ENCODE data around the gene L2HGDH.
A peak's percentile ranks its signal among the peaks of the same experiment; 100 is the strongest.
"Not testable (repeated sequence)": the region's sequence is repeated elsewhere in the genome, so short reads cannot be mapped to it uniquely, and the experiment has no call there.

Gene L2HGDH

DNA sequence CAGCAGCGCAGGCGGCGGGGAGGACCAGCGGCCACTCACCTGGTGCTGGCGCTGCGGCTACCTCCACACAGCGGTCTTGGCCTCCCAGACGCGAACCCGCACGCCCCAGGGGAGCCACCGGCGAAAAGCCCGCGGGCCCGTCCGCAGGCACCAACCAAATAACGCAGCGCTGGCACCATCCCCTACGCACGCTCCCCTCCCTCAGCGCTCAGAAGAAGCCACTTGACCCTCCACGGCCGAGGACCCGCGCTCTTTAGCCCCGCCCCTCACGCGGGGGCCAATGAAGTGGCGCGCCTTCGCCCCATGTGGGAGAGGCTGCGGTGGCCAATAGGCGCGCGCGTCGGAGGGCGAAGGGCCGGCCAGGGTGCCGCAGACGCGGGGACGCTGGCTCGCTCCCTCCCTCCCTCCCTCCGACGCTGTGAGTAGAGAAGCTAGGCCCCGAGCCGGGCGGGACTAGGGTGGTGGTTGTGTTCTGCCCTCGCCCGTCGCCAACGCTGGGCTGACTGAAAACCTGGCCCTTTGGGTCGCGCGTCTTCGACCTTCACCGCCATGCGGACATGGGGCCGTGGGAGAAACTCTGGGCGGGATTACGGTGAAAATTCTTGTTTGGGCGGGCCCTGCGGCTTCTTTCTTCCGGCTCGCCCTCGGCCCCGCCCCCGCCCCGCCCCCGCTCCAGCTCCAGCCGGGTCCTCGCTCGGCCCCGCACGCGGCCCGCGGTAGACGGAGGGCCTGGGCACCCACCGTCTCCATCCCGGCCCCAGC, at the start of gene L2HGDH, which contains the start of gene DMAC2L:
Gene L2HGDH, minus strand, starts transcription at position 258 of the 762 bp plus-strand sequence. Its CDS starts 79 bp downstream, at position 179.
Gene DMAC2L, plus strand, starts transcription at position 353 of the 762 bp plus-strand sequence. CDS start 9,164 bp downstream, outside the sequence.
- DNase-seq = peak; percentile 88 to 99 (median 93)
- intact Hi-C loops (cut with DNase I) = loop anchor here (2.0 to 10.0 kb wide), 3 partner anchors 81 to 463 kb away; partner anchors contain the start of genes MAP4K5 and SOS2

DNA sequence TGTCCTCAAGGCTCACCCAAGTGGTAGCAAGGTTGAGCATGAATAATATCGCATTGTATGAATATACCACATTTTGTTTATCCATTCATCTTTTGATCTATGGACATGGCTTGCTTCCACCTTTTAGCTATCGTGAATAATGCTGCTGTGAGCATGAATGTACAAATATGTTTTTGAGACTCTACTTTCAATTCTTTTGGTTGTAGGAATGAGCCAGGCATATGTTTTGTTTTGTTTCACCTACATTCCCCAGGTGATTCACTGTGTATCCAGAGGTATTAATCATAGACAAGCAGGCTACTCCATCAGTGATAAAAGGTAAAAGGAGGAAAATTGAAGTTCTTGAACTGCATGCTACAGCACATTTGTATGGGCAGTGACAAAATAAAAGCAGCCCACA, 48.8 kb upstream of the L2HGDH start:
- DNase-seq = no peak
- intact Hi-C loops (cut with DNase I) = no loop called here

DNA sequence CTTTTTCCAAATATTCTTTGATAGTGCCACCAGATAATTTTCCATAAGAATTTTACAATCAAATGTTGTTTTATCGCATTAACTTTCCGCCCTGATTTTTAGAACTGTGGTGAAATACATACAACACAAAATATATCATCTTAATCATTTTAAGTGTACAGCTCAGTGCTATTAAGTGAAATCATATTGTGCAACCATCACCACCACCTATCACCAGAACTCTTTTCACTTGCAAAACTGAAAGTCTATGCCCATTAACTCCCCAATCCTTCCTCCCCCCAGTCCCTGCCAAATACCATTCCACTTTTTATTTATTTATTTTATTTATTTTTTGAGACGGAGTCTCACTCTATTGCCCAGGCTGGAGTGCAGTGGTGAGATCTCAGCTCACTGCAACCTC, 48.1 kb upstream of the L2HGDH start:
- DNase-seq = no peak
- intact Hi-C loops (cut with DNase I) = no loop called here

DNA sequence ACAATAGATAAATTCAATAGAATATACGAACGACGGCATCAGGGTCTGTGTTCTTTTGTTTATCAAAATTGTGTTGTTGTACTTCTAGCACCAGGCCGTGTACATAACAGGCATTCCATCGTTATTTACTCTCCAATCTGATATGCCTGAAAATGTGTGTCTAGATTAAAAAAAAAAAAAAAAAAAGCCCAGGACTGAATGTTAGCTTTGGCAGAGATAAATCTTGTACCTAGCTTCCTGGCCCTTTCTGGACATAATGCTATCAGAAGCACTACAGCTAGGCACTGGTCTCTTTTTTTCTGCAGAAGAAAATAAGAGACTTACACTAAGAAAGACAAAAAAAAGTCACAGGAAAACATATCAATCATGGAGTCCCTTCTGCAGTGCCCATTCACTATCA, 47.6 kb upstream of the L2HGDH start:
- intact Hi-C loops (cut with DNase I) = no loop called here
- DNase-seq = no peak

DNA sequence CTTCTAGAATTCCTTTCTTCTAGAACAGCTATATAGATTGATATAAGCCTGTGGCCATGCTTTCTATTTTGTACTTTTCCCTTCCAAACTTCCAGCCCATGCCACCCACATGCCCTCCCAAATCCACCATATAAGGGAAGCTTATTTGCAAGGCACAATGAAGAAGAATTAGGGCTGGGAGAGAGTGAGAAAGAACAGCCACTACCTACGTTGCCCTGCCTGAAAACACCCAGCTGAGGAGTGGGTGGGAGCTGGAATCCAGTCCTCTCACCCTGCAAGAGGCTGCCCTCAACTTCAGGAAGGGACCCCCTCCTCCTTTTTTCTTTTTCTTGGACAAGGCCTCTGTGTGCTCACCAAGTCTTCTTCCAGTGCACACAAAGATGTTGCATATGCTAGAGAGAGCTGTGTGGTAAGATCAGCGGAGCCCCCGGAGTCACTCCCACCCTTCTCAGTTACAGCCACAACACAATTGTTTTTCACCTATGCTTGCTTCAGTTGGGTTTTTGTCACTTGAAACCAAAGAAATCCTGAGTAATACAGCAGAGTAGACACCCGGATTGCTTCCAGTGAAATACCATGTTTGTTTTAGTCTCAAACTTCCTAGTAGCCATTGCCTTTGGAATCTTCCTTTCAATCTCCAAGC, 45.8 kb upstream of the L2HGDH start:
- intact Hi-C loops (cut with DNase I) = no loop called here
- DNase-seq = peak in 3 of 10 donors; percentile 49 to 86 (median 79)

DNA sequence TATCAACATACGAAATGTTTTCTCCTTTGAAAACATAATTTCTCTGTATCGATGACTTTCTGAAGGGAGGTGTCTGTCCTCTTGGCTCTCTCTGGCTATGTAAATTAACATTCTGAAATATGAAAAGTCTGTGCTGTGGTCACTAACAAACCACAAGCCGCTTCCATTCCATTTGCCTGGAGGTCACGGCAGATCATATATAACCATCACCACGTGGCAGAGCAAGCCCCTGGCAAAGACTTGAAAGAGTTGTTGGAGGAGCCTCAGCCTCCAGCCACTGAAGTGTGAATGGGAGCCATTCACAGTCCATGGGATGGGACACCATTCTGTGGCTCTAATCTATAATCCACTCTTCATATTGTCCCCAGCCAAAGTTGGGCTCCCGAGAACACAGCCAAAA, 45.1 kb upstream of the L2HGDH start:
- intact Hi-C loops (cut with DNase I) = no loop called here
- no peak for DNase-seq

DNA sequence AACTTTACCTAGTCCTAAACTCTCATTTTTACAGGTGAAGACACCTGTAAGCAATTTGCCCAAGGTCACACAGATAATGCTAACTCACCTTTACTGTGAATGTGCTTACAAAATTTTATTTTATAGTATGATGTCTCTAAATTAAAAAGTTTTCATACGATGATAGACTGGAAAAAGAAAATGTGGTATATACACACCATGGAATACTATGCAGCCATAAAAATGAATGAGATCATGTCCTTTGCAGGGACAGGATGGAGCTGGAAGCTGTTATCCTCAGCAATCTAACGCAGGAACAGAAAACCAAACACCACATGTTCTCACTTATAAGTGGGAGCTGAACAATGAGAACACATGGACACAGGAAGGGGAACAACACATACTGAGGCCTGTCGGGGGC, 44.3 kb upstream of the L2HGDH start:
- intact Hi-C loops (cut with DNase I); DNase-seq: not testable (repeated sequence)

DNA sequence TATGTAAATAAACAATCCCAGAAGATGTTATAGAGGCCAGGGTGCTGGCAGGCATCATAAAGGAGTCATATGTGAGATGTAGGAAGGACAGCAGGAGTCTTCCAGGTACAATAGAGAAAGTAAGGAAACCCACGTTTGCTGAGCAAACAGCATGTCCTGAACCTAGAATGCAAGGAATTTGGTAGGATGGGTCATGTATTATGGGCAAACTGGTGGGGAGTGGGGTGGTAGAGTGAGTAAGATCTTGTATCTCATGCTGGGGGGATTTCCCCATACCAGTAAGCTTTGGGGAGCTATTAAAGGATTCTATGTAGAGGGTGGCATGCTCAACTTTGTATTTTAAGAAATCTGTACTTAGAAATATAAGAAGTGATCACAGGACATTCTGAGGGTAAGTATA, 43.7 kb upstream of the L2HGDH start:
- intact Hi-C loops (cut with DNase I) = no loop called here
- no peak for DNase-seq

DNA sequence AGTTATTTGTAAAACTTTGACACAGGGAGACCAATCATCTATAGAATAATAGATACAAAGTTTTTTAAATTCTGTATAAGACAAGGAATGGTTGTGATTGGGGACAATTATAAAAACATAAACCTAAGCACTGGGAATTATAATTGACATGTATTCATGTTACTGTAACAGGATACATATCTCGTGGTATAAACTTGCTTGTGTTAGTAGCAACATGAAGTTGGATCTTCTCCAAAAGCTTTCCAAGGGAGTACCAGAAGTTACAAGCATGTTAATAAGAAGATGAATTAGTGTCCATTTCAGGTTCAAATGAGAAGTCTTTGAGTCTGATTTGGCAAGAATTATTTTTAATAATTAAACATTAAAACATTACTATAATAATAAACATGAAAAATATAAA, 42.5 kb upstream of the L2HGDH start:
- intact Hi-C loops (cut with DNase I) = no loop called here
- no peak for DNase-seq

DNA sequence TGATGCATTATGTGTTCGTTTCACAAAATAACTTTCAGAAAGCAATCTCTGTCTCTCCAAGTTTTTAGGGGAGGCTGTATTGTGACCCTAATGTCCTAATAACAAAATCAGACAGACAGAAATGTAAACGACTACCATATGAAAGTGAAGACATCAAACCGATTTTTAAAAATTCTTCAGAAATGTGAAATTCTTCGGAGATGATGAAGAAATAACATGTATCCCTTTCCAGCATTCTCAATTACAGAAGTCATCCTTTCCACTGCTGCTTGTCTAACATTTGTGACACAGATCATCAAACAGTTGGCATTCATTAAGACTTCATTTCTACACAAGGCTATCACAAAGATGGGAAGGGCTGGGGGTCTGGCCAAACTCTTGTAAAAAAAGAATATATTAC, 41.1 kb upstream of the L2HGDH start:
- intact Hi-C loops (cut with DNase I) = no loop called here
- no peak for DNase-seq

DNA sequence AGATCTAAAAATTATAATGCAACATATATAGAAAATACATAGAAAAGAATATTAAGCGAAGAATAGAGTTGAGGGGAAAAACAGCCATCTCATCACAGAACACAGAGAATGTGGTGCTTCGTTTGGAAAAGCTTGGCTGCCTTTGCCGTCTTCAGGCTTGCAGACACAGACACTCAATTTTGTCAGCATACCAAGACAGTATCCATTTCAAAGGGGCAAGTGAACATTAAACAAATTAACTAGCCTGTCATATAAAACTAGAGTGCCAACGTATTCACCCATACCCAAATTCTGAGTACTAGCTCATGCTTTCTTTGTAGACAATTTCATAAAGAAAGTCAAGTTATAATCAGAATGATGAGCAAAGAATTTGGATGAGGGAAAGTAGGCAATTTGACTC, 40.6 kb upstream of the L2HGDH start:
- DNase-seq = no peak
- intact Hi-C loops (cut with DNase I) = no loop called here

DNA sequence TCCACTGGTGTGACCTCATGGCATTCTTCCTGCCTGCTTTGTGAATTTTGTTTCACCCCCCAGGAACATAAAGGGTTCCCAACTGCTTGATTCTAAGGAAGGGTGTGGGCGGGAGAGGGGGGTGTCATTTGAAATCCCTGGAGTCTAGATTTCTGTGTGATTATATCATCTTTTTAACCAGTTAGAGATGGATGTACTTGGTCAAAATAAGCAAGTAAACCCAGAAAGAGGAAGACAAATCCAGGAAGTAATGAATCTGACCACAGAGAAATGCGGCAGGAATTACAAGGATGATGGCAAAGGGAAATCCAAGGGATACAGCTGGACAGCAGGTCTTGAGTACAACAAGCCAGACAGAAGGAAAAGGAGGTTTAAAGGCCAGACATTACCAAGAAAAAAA, 38.9 kb upstream of the L2HGDH start:
- DNase-seq = no peak
- intact Hi-C loops (cut with DNase I) = no loop called here

DNA sequence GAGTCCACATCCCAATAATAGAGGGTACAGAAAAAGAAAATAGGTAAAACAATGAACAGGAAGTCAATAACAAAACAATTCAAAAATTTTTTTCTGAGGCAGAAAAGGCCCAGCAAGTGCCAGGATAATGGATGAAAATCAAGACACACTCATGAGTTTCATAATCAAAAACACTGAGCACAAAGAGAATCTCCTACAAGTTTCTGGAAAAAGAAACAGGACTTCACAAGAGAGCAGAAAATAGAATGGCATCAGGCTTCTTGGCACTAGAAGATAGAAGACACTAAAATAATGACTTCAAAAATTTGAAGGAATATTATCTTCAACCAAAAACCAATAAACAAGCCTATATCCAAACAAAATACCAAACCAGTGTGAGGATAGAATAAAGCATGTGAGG, 36.9 kb upstream of the L2HGDH start:
- DNase-seq = no peak
- intact Hi-C loops (cut with DNase I) = loop anchor here (10.0 kb wide), 1 partner anchor 426 kb away; no protein-coding TSS in a partner anchor

DNA sequence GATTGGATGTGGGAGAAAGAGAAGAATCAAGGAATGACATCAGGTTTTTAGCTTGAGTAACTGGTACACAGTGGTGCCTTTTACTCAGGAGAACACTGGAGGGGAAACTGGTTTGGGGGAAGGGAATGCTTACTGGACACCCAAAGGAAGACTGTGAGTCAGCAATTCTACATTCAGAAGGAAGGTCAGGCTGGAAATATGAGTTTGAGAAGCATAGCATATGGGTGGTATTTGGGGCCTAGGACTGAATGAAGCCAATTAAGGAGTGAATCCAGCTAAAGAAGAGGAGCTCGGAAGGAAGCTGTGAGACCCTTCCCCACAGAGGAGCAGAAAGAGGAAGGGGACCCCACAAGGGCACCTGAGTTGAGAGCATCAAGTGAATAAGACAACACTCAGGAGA, 35.5 kb upstream of the L2HGDH start:
- intact Hi-C loops (cut with DNase I) = loop anchor here (10.0 kb wide), 1 partner anchor 427 kb away; no protein-coding TSS in a partner anchor
- no peak for DNase-seq

DNA sequence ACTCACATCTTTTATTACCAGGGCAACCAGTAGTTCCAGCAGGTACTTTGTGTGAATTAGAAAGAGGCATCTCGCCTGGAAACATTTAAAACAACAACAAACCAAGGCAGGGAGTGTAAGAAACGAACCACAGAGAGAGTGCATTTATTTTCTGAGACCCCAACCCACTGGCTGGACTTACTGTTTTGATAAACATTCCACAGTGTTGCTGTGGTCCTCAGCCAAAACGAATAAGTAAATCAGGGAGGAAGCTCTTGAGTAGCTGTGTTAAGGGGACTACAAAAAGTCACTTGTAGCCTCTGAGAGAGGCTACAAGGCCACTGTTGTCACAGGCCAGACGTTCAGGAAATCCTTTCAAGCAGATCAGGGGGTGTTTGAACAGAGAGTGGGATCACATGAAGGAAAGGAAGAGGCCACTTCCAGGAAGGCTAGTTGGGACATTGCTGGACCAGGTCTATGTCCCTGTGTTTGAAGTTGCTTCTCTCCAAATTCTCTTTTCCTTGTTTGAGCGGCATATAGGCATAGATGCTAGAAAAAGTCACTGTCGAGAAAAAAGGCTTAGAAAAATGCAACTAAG, 33.9 kb upstream of the L2HGDH start:
- intact Hi-C loops (cut with DNase I) = loop anchor here (10.0 kb wide), 1 partner anchor 429 kb away; no protein-coding TSS in a partner anchor
- DNase-seq = no peak

DNA sequence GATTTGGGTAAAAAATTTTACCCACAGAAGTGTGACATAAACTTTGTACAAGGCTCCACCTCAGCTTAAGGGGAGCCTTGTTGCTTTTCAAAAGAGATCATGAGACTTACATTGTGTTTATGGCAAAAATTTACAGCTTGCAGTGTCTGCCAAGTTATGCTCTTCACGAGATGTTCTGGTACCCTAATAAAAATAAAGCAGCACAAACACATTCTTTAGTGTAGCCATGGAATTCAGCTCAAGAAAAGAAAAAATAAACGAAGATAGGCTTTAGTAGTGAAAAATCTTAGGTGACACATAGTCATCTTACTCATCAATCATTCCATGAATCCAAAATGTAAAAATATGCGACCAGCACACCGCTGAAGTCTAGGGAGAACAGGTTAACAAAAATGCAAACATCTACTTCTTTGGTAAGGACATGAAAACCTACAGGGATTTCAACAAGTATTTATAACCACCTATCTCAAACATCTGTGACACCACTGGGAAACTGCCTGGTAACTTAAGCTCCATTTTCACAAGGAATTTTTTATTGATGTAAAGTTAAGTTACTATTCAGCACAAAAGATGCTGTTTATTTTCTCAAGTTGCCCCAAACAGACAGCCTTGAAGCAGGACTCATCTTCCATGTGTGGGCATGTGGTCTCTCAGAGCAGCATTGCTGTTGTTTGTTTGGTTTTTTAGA, 33.0 kb upstream of the L2HGDH start:
- intact Hi-C loops (cut with DNase I) = loop anchor here (10.0 kb wide), 1 partner anchor 430 kb away; no protein-coding TSS in a partner anchor
- DNase-seq = no peak

DNA sequence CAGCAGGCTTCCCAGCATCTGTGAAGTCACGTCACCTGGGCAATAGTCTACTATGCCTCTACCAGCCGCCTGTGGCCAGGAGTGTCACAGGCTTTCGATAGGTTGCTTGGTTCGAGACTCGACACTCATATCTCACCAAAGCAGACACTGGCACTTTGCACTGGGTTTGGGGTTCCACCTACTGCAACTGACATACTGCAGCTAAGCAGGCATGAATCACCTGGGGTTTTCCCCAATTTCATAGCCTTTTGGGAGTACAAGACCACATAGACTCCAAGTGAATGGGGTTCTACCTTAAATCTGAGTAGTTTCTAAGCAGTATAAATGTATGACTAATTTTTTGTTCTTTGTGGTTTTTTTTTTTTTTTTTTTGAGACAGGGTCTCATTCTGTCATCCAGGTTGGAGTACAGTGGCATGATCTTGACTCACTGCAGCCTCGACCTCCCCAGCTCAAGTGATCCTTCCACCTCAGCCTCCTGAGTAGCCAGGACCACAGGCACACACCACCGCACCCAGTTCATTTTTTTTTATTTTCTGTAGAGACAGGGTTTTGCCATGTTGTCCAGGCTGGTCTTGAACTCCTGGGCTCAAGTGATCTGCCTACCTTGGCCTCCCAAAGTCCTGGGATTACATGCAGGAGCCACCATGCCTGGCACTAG, 32.2 kb upstream of the L2HGDH start:
- intact Hi-C loops (cut with DNase I) = loop anchor here (10.0 kb wide), 1 partner anchor 431 kb away; no protein-coding TSS in a partner anchor
- no peak for DNase-seq

DNA sequence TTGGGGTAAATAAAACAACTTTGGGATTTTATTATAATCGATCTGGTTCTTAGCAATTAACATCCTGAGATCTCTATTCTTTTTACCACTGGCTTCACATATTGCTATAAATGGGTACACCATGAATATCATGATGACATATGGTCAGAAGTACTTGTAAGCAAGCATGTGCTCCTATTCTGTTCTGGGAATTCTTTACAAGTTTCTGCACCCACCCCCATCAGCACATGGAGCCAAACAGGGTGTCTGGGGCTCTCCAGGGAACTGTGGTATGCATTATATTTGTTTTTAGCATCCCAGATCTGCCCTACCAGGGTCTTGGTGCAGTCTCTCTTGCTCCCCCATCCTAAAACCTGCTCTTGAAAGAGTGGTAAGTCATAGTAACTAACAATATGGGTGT, 31.4 kb upstream of the L2HGDH start:
- intact Hi-C loops (cut with DNase I) = loop anchor here (10.0 kb wide), 1 partner anchor 431 kb away; no protein-coding TSS in a partner anchor

DNA sequence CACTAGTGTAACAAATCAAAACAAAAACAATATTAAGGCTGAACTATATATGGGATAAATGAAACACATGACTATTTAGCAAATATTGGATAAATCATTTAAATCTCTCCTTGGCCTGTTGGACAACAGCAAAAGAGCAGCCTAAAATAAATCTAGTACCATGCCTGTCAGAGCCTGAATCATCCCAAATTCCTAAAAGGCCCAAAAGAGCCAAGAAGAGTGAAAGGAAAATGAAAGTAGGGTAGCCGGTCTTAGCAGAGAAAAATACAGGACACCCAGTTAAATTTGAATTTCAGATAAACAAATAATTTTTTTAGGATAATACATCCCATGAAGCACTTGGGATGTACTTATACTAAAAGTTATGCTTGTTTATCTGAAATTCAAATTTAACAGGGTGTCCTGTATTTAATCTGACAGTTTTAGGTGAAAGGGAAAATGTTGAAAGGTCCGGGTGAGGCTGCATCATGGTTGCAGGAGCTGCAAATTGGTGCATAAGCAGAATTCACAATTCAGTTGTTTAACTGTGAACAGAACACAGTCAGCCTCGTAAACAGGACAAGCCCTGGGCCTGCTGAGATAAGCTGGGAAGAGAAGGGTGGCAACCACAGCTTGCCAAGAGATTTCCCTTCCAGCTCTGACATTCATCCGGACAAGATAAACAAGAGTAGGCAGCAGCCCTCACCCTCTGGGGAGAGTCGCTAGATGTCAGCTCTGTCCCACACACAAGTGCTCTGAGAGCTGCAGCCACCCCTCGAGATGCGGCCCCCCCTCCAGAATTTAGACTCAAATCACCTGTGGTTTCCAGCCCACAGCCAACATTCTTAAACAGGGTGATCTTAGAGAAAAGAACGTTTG, 30.4 kb upstream of the L2HGDH start:
- intact Hi-C loops (cut with DNase I) = loop anchor here (1.0 to 10.0 kb wide), 2 partner anchors 190 to 432 kb away; partner anchors contain the start of gene MAP4K5
- DNase-seq = peak; percentile 50 to 95 (median 75)

More for the DNA sequence above, 31.4 kb upstream of the L2HGDH start:
- DNase-seq = peak in 1 of 10 donors; percentile 33
